K562 (cell line): ENCODE data around the gene ADAMTS2. TPM values are rescaled to one million over a fixed set of nuclear protein-coding genes. Genes with fewer than 3 reads are reported as not detected.

ENCODE experiments used
- ATAC-seq: fragments of 200-7000 bp; cut with Tn5 transposase; 3 replicates; pipeline ENCODE4 v1.9.1; 2020; ENCODE audit warnings: moderate library complexity
- BruUV-seq: library from RNA; stranded (reverse); fragments of 400-500 nt; replicated peaks from 2 replicates; lab custom pipeline; 2021; lab: Mats Ljungman, UMichigan
- CTCF ChIA-PET: fragments of 300-600 bp; formaldehyde crosslinking; extraction: SDS; loops from one replicate; lab custom pipeline; 2021; ENCODE audit warnings: low intra/inter-chr PET ratio; lab: Yijun Ruan, JAX
- POLR2A ChIA-PET: fragments of 300-600, 350-650 bp; sonication (Branson Sonifier 250); formaldehyde crosslinking; extraction: SDS; loops from one replicate; lab custom pipeline; 2021; ENCODE audit warnings: antibody characterized with exemption, inconsistent platforms; lab: Yijun Ruan, JAX
- DNase-seq, 4 experiments: peaks; one replicate each; pipeline versions ENCODE4 v3.0.0 to v3.0.0-alpha.2; 2011 to 2018; ENCODE audit warnings: low spot score in 3 of 4, mixed read lengths in 3 of 4; ENCODE audit errors: extremely low read depth in 1 of 4
- FAIRE-seq: peaks from 2 replicates; lab custom pipeline; 2011; peaks lifted over from hg19 to GRCh38; lab: Jason Lieb, UNC
- H2AFZ ChIP-seq: 2 replicates; pipeline ENCODE4 v1.6.0; 2011; ENCODE audit warnings: low read depth, low read length, control low read depth, inconsistent platforms
- H3K27ac ChIP-seq: fragments of 200-600 bp; 3 replicates; pipeline ENCODE4 v1.8.0; 2011; ENCODE audit warnings: low read depth, mild to moderate bottlenecking, control low read depth, inconsistent platforms, low read length, moderate library complexity, mixed read lengths; ENCODE audit errors: extremely low read depth
- H3K27me3 ChIP-seq, 2 experiments: fragments of 300-600 bp in 1 of 2; 2 replicates in 1 of 2; 3 replicates in 1 of 2; pipeline versions ENCODE4 v1.6.0 to v1.8.0; 2011; ENCODE audit warnings: inconsistent platforms in 2 of 2, low read length in 2 of 2, mild to moderate bottlenecking in 1 of 2, mixed read lengths in 1 of 2, moderate library complexity in 1 of 2; ENCODE audit not compliant: control insufficient read depth in 2 of 2, insufficient read depth in 2 of 2
- H3K36me3 ChIP-seq: fragments of 300-600 bp; 3 replicates; pipeline ENCODE4 v1.8.0; 2011; ENCODE audit warnings: mild to moderate bottlenecking, low read length, inconsistent platforms; ENCODE audit not compliant: control insufficient read depth, insufficient read depth
- H3K4me1 ChIP-seq, 2 experiments: fragments of 200-600 bp in 1 of 2; replicated peaks in 1 of 2; 2 replicates in 1 of 2; 3 replicates in 1 of 2; pipeline versions ENCODE4 v1.5.1 to v1.8.0; 2011; ENCODE audit warnings: inconsistent platforms in 2 of 2, low read length in 2 of 2, mild to moderate bottlenecking in 1 of 2, mixed read lengths in 1 of 2, moderate library complexity in 1 of 2; ENCODE audit not compliant: control insufficient read depth in 2 of 2, insufficient read depth in 2 of 2
- H3K4me2 ChIP-seq: 2 replicates; pipeline ENCODE4 v1.6.1; 2011; ENCODE audit warnings: low read length, control low read depth, inconsistent platforms, mixed read lengths; ENCODE audit not compliant: insufficient read depth
- H3K4me3 ChIP-seq: fragments of 200-600 bp; sonication (generic), shearing (Covaris generic); 2 replicates; pipeline ENCODE4 v1.5.1; 2016; ENCODE audit warnings: control low read depth, inconsistent platforms
- H3K79me2 ChIP-seq: fragments of 200-600 bp; 3 replicates; pipeline ENCODE4 v1.8.0; 2011; ENCODE audit warnings: low read length, inconsistent platforms; ENCODE audit not compliant: control insufficient read depth, insufficient read depth
- H3K9ac ChIP-seq, 2 experiments: 2 replicates each; pipeline versions ENCODE4 v1.6.0 to v1.6.1; 2011; ENCODE audit warnings: low read depth in 2 of 2, low read length in 2 of 2, control low read depth in 1 of 2, inconsistent platforms in 1 of 2, mild to moderate bottlenecking in 1 of 2, mixed read lengths in 1 of 2; ENCODE audit not compliant: insufficient read depth in 1 of 2
- H3K9me1 ChIP-seq: one replicate; pipeline ENCODE4 v1.6.0; 2011; ENCODE audit warnings: inconsistent platforms, mild to moderate bottlenecking, low read length, moderate library complexity; ENCODE audit not compliant: control insufficient read depth, insufficient read depth
- H3K9me3 ChIP-seq: replicated peaks from 2 replicates; pipeline ENCODE4 v1.5.1; 2011; ENCODE audit warnings: low read depth, low read length, inconsistent platforms; ENCODE audit not compliant: control insufficient read depth, insufficient read depth
- H4K20me1 ChIP-seq: replicated peaks from 2 replicates; pipeline ENCODE4 v1.6.1; 2011; ENCODE audit warnings: low read length, inconsistent platforms, mixed read lengths; ENCODE audit not compliant: control insufficient read depth, insufficient read depth
- ARID2 ChIP-seq: fragments of 450-650 bp; IDR thresholded peaks from 2 replicates; pipeline ENCODE4 v1.6.1; 2017; ENCODE audit warnings: antibody characterized with exemption, mild to moderate bottlenecking
- C11orf30 ChIP-seq: fragments of 450-650 bp; IDR thresholded peaks from 2 replicates; pipeline ENCODE4 v1.6.1; 2016; ENCODE audit warnings: low read depth, mild to moderate bottlenecking
- ETV5 ChIP-seq: sonication (generic); formaldehyde crosslinking; IDR thresholded peaks from 2 replicates; pipeline ENCODE4 v1.4.0; 2020; ENCODE audit warnings: low read depth, mild to moderate bottlenecking, missing genetic modification reagents
- HDGF ChIP-seq: fragments of 450-650 bp; IDR thresholded peaks from 2 replicates; pipeline ENCODE4 v1.6.1; 2016
- MYC ChIP-seq, 2 experiments: fragments of 250-450 bp in 1 of 2; sonication (Bioruptor Pico) in 1 of 2; IDR thresholded peaks; 2 replicates each; pipeline versions ENCODE4 v1.5.1 to v1.6.1; 2012 to 2021; ENCODE audit warnings: low read depth in 2 of 2, borderline replicate concordance in 1 of 2, improper control_type of control experiment in 1 of 2, low read length in 1 of 2, mild to moderate bottlenecking in 1 of 2, moderate library complexity in 1 of 2
- NCOA1 ChIP-seq: fragments of 450-650 bp; IDR thresholded peaks from 2 replicates; pipeline ENCODE4 v1.6.1; 2016; ENCODE audit warnings: low read depth
- TCF7 ChIP-seq: sonication (generic); IDR thresholded peaks from 2 replicates; pipeline ENCODE4 v1.6.1; 2016; ENCODE audit warnings: antibody characterized with exemption, borderline replicate concordance
- VEZF1 ChIP-seq: fragments of 200-800 bp; sonication (Bioruptor generic); IDR thresholded peaks from 2 replicates; pipeline ENCODE4 v1.6.1; 2017; ENCODE audit warnings: missing genetic modification characterization, missing compliant biosample characterization
- ZNF12 ChIP-seq: sonication (generic); formaldehyde crosslinking; IDR thresholded peaks from 2 replicates; pipeline ENCODE4 v1.4.0; 2020; ENCODE audit warnings: mild to moderate bottlenecking, missing genetic modification reagents
- ZNF407 ChIP-seq: fragments of 450-650 bp; IDR thresholded peaks from 2 replicates; pipeline ENCODE4 v1.6.1; 2016; ENCODE audit warnings: low read depth
- WGBS: fragments of 100-300 bp; shearing (Covaris generic); methylation state at CpG from one replicate; pipeline ENCODE4 v1.1.6; 2016; ENCODE audit warnings: low coverage, mixed read lengths; ENCODE audit not compliant: insufficient coverage; ENCODE audit errors: missing lambda C conversion rate; 5-methylcytosine and 5-hydroxymethylcytosine counted together
- in situ Hi-C: fragments of 300-500 bp; cut with MboI; formaldehyde crosslinking; loops from 4 replicates; pipeline ENCODE4 v1.15.0; 2018; ENCODE audit warnings: inconsistent platforms, mixed read lengths
- intact Hi-C: fragments of 100-400 bp; cut with micrococcal nuclease; formaldehyde crosslinking; loops from 2 replicates; pipeline ENCODE4 v1.14.2; 2022
- polyA plus RNA-seq, 8 experiments: library from polyadenylated mRNA; depleted of rRNA in 4 of 8; stranded (reverse) in 5 of 8; unstranded in 3 of 8; fragments of >200 nt; fragmentation: Nextera tagmentation in 2 of 8; fragmentation: Illumina TruSeq in 1 of 8; extraction: Ambion mirVana in 2 of 8; extraction: Trizol in 1 of 8; gene quantifications; 2 replicates each; pipeline versions ENCODE4 v1.2.1 to v1.2.3, GENCODE V29; 2011 to 2014; ENCODE audit warnings: inconsistent platforms in 1 of 8, missing spikeins in 1 of 8
- total RNA-seq, 7 experiments: library from RNA; depleted of rRNA in 6 of 7; stranded (reverse); fragments of >200 nt in 6 of 7; fragmentation: Illumina TruSeq in 2 of 7; extraction: Trizol in 2 of 7; gene quantifications; 2 replicates each; pipeline versions ENCODE4 v1.2.1 to v1.2.3, GENCODE V29; 2011 to 2021; ENCODE audit warnings: low replicate concordance in 1 of 7
- TF ChIP-seq, protein P1 (sequence below): fragments of 250-450 bp; sonication (Bioruptor Pico); IDR thresholded peaks from 2 replicates; pipeline ENCODE4 v1.8.0; 2022; ENCODE audit warnings: moderate library complexity, mild to moderate bottlenecking, inconsistent platforms

ADAMTS2 gene
- total and polyA plus RNA-seq, 9 of the 15 experiments (the other 6 are each of a cell fraction or from before 2014, with no cell fraction given), result not detected

GRCh38 chr5:179121667-179122111, 223.6 kb downstream of the ADAMTS2 start:
- ChIA-PET CTCF (no interaction called here), POLR2A (no interaction called here)
- ATAC-seq (no peak), DNase-seq (no peak), FAIRE-seq (no peak)
- no peak overlapping the region for H2AFZ ChIP-seq
- H3K4me2 ChIP-seq, result no peak overlapping the region
- no peaks in the 10 kb centered on the region for H3K79me2 ChIP-seq
- H3K27ac ChIP-seq, result no peak overlapping the region
- no peaks in the 10 kb centered on the region for H4K20me1 ChIP-seq
- WGBS, result 9% methylated on average over 20 of the region's 25 CpGs
- H3K4me3 ChIP-seq, result no peak overlapping the region
- H3K27me3 ChIP-seq, result peaks cover 0 to 47% of the 10 kb centered on the region in 2 experiments; a peak in 2 of 5 replicates
- H3K4me1 ChIP-seq, result peaks cover 0 to 7% of the 10 kb centered on the region in 2 experiments; a peak in 1 of 5 replicates
- H3K9me3 ChIP-seq, result no peaks in the 10 kb centered on the region
- intact Hi-C loops (no loop called here), in situ Hi-C loops (no loop called here)
- no peaks in the 10 kb centered on the region for H3K36me3 ChIP-seq
- no peak overlapping the region for H3K9ac ChIP-seq
- no TSS peak for BruUV-seq
- H3K9me1 ChIP-seq, result no peaks in the 10 kb centered on the region
- TF ChIP-seq ARID2 (no peak), VEZF1 (no peak), NCOA1 (no peak), TCF7 (no peak), MYC (IDR thresholded peaks at IDR 0.05; ENCODE audit: low read depth, low read length) (no peak), MYC (CRISPR knock-in tag; IDR thresholded peaks at IDR 0.05; ENCODE audit: borderline replicate concordance, low read depth) (no peak), ETV5 (CRISPR knock-in tag) (no peak), ZNF12 (CRISPR knock-in tag) (no peak), HDGF (no peak), C11orf30 (no peak), ZNF407 (no peak)
- TF ChIP-seq, protein P1, sequence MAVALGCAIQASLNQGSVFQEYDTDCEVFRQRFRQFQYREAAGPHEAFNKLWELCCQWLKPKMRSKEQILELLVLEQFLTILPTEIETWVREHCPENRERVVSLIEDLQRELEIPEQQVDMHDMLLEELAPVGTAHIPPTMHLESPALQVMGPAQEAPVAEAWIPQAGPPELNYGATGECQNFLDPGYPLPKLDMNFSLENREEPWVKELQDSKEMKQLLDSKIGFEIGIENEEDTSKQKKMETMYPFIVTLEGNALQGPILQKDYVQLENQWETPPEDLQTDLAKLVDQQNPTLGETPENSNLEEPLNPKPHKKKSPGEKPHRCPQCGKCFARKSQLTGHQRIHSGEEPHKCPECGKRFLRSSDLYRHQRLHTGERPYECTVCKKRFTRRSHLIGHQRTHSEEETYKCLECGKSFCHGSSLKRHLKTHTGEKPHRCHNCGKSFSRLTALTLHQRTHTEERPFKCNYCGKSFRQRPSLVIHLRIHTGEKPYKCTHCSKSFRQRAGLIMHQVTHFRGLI, result no peak
